ENCODE data around the gene SORCS2. TPM values are rescaled to one million over a fixed set of nuclear protein-coding genes. Genes with fewer than 3 reads are reported as not detected.
"Not testable (repeated sequence)": the region's sequence is repeated elsewhere in the genome, so short reads cannot be mapped to it uniquely, and the experiment has no call there.

The SORCS2 gene
- total and polyA plus RNA-seq, 3 donors from 2014 or later: 2.7 to 4.6 (median 2.9) TPM

GRCh38 chr4:7447236-7447635 is 254.9 kb downstream of the SORCS2 start:
- TF ChIP-seq, protein P1, sequence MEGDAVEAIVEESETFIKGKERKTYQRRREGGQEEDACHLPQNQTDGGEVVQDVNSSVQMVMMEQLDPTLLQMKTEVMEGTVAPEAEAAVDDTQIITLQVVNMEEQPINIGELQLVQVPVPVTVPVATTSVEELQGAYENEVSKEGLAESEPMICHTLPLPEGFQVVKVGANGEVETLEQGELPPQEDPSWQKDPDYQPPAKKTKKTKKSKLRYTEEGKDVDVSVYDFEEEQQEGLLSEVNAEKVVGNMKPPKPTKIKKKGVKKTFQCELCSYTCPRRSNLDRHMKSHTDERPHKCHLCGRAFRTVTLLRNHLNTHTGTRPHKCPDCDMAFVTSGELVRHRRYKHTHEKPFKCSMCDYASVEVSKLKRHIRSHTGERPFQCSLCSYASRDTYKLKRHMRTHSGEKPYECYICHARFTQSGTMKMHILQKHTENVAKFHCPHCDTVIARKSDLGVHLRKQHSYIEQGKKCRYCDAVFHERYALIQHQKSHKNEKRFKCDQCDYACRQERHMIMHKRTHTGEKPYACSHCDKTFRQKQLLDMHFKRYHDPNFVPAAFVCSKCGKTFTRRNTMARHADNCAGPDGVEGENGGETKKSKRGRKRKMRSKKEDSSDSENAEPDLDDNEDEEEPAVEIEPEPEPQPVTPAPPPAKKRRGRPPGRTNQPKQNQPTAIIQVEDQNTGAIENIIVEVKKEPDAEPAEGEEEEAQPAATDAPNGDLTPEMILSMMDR (IDR thresholded peaks at IDR 0.05): no peak
- no peak for TF ChIP-seq POLR2A (IDR thresholded peaks at IDR 0.05)

DNA sequence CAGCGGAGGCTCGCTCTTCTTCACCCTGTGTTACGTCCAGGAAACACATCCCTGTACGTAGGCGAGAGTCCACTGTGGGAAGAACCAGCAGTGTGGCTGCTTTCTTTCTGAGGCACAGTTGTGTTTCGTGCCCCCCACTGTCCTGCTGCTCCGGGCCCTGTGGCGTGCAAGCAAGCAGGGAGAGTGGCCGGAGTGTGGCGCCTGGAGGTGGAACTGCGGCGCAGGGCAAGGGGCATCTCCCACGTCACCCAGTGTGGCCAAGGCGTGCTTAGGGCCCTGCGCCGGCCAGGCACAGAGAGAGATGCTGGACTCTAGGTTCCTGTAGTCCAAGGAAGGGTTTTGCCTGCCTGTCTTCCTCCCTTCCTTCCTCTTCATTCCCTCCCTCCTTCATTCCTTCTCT is 255.7 kb downstream of the SORCS2 start:
- Histone ChIP-seq H3K4me3 (no peak overlapping the region), H3K4me1 (no peaks in the 10 kb centered on the region), H3K36me3 (ENCODE audit: low read depth, missing control alignments) (no peaks in the 10 kb centered on the region), H3K27ac (no peak overlapping the region), H3K27me3 (no peaks in the 10 kb centered on the region), H3K9me3 (no peaks in the 10 kb centered on the region)
- 45 to 62% methylated on average over 16 of the region's 16 CpGs for WGBS, 2 donors
- intact Hi-C loops (cut with DNase I; ENCODE audit: low total_unique reads): no loop called here
- TF ChIP-seq POLR2A (IDR thresholded peaks at IDR 0.05): no peak
- TF ChIP-seq, protein P1 (IDR thresholded peaks at IDR 0.05): no peak
- DNase-seq: no peak

More at GRCh38 chr4:7447236-7447635, 254.9 kb downstream of the SORCS2 start:
- no peak for DNase-seq
- H3K4me1 ChIP-seq: no peaks in the 10 kb centered on the region
- no peaks in the 10 kb centered on the region for H3K27me3 ChIP-seq
- WGBS, 2 donors: 80 to 87% methylated on average over 3 of the region's 3 CpGs
- no peak overlapping the region for H3K27ac ChIP-seq
- no peaks in the 10 kb centered on the region for H3K36me3 ChIP-seq (ENCODE audit: low read depth, missing control alignments)
- intact Hi-C loops (cut with DNase I; ENCODE audit: low total_unique reads): no loop called here
- no peaks in the 10 kb centered on the region for H3K9me3 ChIP-seq
- H3K4me3 ChIP-seq: no peak overlapping the region

DNA sequence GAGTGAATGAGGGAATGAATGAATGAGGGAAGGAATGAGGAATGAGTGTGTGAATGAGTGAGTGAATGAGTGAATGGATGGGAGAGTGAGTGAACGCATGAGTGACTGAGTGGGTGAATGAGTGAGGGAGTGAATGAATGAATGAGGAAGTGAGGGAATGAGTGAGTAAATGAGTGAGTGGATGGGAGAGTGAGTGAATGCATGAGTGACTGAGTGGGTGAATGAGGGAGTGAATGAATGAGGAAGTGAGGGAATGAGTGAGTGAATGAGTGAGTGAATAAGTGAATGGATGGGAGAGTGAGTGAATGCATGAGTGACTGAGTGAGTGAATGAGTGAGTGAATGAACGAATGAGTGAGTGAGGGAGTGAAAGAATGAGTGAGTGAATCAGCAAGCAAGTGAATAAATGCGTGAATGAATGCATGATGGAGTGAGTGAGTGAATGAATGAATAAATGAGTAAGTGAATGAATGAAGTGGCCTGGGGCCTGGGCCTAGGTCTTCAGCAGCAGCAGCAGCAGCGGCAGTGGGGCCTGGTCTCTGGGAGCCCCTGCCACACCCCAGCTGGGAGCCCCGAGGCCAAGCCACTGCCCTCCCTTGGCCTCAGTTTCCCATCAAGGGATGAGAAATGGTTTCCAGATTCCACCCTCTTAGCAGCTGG is 258.6 kb downstream of the SORCS2 start:
- intact Hi-C loops (cut with DNase I; ENCODE audit: low total_unique reads): no loop called here
- Histone ChIP-seq H3K4me1 (no peaks in the 10 kb centered on the region), H3K27me3 (no peaks in the 10 kb centered on the region), H3K27ac (no peak overlapping the region), H3K4me3 (no peak overlapping the region), H3K36me3 (ENCODE audit: low read depth, missing control alignments) (no peaks in the 10 kb centered on the region), H3K9me3 (no peaks in the 10 kb centered on the region)
- TF ChIP-seq, protein P1 (IDR thresholded peaks at IDR 0.05): no peak
- no peak for TF ChIP-seq POLR2A (IDR thresholded peaks at IDR 0.05)
- 84 to 89% methylated on average over 5 of the region's 5 CpGs for WGBS, 2 donors
- no peak for DNase-seq

GRCh38 chr4:7451434-7451789 is 259.1 kb downstream of the SORCS2 start:
- intact Hi-C loops (cut with DNase I; ENCODE audit: low total_unique reads): no loop called here
- Histone ChIP-seq H3K4me3 (no peak overlapping the region), H3K9me3 (no peaks in the 10 kb centered on the region), H3K4me1 (no peaks in the 10 kb centered on the region), H3K27me3 (no peaks in the 10 kb centered on the region), H3K27ac (no peak overlapping the region), H3K36me3 (ENCODE audit: low read depth, missing control alignments) (no peaks in the 10 kb centered on the region)
- 79 to 100% methylated on average over 1 to 2 of the region's 2 CpGs for WGBS, 2 donors
- TF ChIP-seq, protein P1 (IDR thresholded peaks at IDR 0.05): no peak
- no peak for TF ChIP-seq POLR2A (IDR thresholded peaks at IDR 0.05)
- no peak for DNase-seq

GRCh38 chr4:7451800-7452199 is 259.5 kb downstream of the SORCS2 start:
- Histone ChIP-seq H3K27me3 (no peaks in the 10 kb centered on the region), H3K36me3 (ENCODE audit: low read depth, missing control alignments) (no peaks in the 10 kb centered on the region), H3K27ac (no peak overlapping the region), H3K9me3 (no peaks in the 10 kb centered on the region), H3K4me1 (no peaks in the 10 kb centered on the region), H3K4me3 (no peak overlapping the region)
- intact Hi-C loops (cut with DNase I; ENCODE audit: low total_unique reads): no loop called here
- no peak for DNase-seq
- TF ChIP-seq POLR2A (IDR thresholded peaks at IDR 0.05): no peak
- TF ChIP-seq, protein P1 (IDR thresholded peaks at IDR 0.05): no peak
- 86 to 100% methylated on average over 5 to 6 of the region's 6 CpGs for WGBS, 2 donors

- H3K27me3 ChIP-seq; H3K36me3 ChIP-seq (ENCODE audit: low read depth, missing control alignments); H3K27ac ChIP-seq; H3K4me3 ChIP-seq; intact Hi-C loops (cut with DNase I; ENCODE audit: low total_unique reads); DNase-seq; H3K9me3 ChIP-seq; H3K4me1 ChIP-seq: not testable (repeated sequence)
- WGBS, 2 donors: 78 to 86% methylated on average over 9 of the region's 9 CpGs
Measured at GRCh38 chr4:7452802-7453201, 260.5 kb downstream of the SORCS2 start.
